ENCODE results near the gene PID1.

GRCh38 chr2:229313591-229313990, 42.5 kb upstream of the PID1 start:
- TF ChIP-seq CTCF (IDR thresholded peaks at IDR 0.05 in 8 of 11, conservative IDR thresholded peaks at IDR 0.05 in 3 of 11) (no peak), POLR2AphosphoS5 (IDR thresholded peaks at IDR 0.05) (no peak), POLR2A (IDR thresholded peaks at IDR 0.05) (no peak)
